Renal cortical epithelial cell (primary cell): ENCODE data around the gene MCAM. TPM values are rescaled to one million over a fixed set of nuclear protein-coding genes. Genes with fewer than 3 reads are reported as not detected.

ENCODE experiments used
- DNase-seq: peaks from one replicate; pipeline ENCODE4 v3.0.0-alpha.2; 2011; ENCODE audit warnings: low read depth
- total RNA-seq: library from RNA; depleted of rRNA; stranded (reverse); fragments of >200 nt; gene quantifications from 2 replicates; pipeline ENCODE4 v1.2.3, GENCODE V29; 2014

MCAM gene
- total RNA-seq, 1 donor from 2014 or later: 559 TPM

DNA sequence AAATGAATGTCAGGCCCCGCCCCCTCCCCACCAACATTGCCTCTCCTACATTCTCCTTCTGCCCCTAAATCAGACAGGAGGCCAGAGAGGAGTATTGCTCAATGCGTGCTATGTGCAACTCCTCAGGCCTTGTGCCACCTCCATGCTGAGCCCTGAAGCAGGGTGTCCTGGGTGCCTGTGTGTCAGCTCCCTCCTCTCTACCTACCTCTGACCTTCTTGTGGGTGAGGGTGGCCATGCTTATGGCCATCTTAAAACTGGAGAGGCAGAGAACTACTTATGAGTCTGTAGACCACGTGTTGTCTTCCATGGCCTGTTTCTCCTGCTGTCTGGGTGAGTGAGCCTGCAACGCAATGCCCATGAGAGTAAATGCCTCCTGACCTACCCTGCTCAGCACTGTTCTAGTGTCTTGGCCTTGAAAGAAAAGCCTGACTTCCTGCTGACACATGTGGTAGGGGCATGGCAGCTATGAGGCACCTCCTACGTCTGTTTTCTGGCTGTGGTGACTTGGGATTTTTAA lies 10.5 kb downstream of the MCAM start:
- no peak for DNase-seq

DNA sequence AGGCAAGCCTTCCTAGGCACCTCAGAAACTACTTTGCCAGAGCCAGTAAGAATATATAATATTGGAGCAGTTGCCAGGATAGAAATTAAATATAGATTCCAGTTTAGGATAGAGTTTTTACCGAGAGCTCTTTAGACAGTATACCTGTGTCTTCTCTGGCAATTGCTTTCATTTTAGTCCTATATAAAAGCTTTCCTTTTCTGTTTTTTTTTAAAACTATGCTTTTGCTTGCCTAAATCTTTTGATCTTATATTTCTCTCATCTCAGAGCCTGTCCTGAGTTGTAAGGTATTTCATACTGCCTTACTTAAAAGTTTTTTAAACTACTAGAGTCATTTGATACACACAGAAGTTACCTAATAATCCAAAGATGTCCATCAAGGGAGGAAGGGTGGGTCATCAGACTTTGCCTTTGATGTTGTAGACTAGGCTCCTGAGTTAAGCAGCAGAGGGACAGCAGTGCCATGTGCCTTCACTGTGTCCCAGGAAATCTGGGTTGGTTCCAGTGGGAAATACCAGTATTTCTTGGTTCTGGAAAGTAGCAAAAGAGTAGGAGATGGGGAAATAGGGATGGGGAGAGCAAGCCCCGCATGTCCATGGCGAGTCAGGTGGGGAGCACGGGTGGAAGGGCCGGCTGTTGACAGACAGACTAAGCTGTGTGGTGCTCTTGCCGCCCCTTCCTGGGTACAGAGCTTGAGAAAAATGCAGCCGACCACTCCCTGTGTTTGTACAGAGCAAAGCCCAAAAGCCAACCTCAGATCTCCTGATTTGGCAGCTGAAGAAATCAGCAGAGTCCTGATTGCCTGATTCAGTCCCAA lies 11.2 kb downstream of the MCAM start:
- no peak for DNase-seq

DNA sequence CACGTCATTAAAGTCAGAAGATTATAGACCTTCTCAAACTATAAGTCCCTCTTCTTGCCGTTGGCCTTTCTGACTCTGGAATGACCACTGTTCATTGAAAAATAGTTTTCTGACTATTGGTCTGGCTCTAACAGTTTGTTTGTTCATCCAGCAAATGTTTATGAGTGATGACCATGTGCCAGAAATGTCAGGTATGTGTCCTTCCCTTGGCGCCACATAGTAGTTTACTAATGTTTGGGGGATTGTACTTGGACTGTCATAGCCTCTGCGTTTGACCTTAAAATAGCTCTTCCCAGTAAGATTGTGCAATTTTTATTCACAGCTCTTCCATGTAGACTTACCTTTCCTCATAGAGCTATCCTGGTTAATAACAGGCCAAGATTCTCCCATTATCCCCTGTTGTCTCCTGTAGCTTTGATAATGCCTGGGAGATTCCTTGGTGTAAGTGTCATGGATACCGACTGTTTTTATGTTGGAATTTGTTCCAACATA lies 13.7 kb downstream of the MCAM start:
- DNase-seq: no peak

DNA sequence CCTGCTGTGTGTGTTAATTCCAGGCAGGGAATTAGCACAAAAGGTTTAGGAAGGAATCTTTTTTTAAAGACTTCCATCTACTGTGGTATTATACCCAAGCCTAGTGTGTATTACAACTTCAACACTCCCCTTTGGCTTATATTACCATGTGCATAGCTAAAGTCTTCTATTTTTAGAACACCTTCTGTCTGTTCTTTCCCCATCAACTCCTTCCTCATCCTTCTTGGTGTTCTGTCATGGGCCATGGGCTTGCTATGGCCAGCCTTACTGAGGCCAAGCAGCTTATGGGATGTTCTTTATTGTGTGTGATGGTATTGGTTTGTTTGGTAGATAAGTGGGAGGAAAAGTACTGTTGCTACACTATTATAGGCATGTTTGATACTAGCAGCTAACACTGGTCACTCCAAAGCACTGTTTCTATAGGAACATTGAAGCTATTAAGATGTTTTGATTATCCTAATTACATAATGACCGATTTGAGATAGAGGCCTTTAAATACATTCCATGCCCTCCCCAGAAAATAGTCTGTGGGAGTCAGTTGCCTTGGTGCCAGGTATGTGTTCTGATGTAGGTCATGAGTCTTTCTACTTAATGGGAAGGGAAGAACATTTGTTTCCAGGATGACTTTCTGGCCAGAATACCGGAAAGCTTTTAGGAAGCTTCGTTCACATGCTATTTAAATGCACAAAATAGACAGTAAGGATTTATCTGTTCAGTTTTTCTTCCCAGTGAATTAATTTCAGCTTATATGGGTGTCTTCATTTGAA lies 16.5 kb downstream of the MCAM start:
- no peak for DNase-seq

DNA sequence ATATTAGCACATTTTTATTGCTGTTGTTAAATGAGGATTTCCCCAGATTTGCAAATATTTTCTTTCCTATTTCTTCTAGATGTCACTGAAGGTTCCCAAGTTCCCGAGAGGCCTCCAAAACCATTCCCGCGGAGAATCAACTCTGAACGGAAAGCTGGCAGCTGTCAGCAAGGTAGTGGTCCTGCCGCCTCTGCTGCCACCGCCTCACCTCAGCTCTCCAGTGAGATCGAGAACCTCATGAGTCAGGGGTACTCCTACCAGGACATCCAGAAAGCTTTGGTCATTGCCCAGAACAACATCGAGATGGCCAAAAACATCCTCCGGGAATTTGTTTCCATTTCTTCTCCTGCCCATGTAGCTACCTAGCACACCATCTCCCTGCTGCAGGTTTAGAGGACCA lies 17.5 kb downstream of the MCAM start:
- no peak for DNase-seq

DNA sequence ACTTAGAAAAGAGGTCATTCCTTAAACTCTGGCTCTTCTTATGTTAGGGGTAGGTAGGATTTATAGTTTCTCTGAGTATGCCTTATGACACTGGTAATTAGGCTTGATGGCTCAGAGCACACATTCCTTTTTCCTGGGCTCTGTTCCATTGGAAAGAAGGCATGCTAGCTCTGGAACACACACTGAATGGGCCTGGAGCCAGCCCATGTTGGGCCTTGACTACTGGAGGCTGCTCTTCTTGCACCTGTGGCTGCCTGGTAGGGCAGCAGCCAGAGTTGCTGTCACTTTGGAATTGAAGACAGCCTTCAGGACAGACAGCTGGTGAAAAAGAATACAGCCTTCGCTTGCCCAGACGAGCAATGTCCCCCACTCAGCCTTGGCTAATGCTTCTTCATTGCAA lies 18.2 kb downstream of the MCAM start:
- DNase-seq: no peak

DNA sequence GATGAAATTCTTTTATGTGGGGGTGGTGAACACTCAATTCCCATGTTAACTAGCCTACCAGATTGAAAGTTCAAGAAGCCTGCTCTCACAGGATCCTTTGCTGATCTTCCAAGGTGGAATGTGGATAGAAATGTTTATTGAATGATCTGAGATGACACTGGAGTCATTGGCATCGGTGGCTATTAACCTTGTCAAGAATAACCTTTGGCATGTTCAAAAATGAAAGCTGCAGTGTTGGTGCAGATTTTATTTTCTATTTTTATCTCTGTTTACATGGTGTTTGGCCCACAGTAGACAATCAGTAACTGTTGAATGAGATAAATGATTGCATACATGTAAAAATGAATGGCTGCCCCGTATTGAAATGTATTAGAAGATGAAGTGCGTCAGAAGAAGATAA lies 19.0 kb downstream of the MCAM start:
- DNase-seq: peak; percentile 36

DNA sequence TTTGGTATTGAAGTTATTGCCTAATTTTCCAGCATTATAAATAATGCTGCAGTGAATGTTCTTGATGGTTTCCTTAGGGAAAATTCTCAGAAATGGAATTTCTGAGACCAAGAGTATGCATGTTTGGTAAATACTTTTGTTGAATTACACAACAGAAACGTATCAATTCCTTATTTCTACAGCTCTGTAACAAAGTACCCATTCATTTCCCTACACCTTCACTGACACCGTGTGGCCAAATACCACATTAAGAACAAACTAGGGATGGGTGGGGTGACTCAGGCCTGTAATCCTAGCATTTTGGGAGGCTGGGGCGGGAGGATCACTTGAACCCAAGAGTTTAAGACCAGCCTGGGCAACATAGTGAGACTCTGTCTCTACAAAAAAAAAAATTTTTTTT lies 21.8 kb downstream of the MCAM start:
- no peak for DNase-seq

DNA sequence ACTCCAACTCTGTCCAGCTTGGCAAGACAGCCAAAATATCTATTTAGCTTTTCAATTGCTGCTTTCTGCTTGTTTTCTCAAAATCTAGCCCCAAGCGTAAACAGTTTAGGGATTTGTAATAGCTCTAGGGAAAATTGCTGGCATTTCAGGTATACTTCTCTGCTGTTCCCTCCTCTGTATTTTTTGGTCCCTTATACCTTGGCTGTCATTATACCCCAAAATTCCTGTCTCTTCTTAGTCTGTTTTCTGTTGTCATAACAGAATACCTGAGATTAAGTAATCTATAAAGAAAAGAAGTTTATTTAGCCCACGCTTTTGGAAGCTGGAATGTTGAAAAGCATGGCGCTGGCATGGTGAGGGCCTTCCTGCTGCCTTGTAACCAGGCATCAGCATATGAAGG lies 23.5 kb downstream of the MCAM start:
- DNase-seq: no peak

DNA sequence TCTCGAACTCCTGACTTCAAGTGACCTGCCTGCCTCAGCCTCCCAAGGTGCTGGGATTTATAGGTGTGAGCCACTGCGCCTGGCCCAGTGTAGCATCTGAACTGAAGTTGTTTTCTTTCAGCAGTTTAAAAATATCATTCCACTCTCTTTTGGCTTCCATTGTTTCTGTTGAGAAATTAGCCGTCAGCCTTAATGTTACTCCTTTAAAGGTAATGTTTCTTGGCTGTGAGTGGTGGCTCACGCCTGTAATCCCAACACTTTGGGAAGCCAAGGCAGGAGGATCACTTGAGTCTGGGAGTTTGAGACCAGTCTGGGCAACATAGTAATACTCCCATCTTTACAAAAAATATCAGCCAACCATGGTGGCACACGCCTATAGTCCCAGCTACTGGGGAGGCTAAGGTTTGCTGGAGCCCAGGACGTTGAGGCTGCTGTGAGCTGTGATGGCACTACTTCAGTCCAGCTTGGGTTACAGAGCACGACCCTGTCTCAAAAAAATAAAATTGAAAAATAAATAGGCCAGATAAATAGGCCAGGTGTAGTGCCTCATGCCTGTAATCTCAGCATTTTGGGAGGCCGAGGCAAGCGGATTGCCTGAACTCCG lies 25.9 kb downstream of the MCAM start:
- no peak for DNase-seq

DNA sequence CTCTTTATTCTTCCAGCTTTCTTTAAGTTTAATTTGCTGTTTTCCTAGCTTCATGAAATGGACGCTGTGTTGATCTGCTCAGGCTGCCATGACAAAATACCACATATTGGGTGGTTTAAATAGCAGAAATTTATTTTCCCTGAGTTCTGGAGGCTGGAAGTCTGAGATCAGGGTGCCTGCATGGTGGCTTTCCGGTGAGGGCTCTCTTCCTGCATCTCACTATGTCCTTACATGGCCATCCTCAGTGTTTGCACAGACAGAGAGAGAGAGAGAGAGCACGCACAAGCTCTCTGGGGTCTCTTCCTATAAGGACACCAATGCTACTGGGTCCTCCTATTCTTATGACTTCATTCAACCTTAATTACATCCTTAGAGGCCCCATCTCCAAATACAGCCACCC lies 28.7 kb downstream of the MCAM start:
- DNase-seq: no peak

DNA sequence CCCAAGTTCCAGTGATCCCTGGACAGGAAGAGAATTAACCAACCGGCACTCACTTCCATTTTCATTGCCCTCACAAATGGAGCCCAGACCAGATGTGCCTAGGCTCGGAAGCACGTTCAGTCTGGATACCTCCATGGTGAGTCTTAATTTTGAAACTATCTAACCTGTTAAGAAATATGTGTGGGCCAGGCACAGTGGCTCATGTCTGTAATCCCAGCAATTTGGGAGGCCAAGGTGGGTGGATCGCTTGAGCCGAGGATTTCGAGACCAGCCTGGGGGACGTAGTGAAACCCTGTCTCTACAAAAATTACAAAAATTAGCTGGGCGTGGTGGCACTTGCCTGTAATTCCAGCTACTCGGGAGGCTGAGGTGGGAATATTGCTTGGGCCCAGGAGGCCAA lies 31.5 kb downstream of the MCAM start:
- no peak for DNase-seq

DNA sequence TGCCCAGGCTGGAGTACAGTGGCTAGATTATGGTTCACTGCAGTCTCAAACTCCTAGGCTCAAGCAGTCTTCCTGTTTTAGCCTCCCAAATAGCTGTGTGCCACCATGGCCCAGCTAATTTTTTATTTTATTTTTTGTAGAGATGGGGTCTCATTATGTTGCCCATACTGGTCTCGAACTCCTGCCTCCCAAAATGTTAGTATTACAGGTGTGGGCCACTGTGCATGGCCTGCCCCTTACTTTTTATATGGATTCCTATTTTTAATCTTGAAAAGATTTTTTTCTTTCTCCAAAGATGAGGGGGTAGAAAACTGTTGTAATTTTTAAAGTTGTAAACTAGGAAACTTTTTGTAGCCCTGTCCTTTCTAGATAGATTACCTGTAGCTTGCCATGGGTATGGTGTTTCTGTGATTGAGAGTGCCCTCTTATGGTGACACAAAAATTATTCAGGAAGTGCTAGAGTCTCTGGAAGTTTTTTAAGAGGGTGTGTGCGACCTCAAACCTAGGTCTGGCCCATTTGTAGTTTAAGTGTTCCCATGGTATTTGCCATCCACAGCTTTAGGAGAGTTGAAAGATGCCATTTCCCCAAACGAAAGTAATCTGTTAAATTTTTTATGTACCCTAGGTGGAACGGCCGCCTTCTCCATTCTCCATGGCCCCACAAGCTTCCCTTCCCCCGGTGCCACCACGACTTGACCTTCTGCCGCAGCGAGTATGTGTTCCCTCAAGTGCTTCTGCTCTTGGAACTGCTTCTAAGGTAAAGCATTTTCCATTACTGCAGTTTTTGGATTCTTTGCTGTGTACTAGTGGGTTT lies 32.4 kb downstream of the MCAM start:
- DNase-seq: peak; percentile 70

DNA sequence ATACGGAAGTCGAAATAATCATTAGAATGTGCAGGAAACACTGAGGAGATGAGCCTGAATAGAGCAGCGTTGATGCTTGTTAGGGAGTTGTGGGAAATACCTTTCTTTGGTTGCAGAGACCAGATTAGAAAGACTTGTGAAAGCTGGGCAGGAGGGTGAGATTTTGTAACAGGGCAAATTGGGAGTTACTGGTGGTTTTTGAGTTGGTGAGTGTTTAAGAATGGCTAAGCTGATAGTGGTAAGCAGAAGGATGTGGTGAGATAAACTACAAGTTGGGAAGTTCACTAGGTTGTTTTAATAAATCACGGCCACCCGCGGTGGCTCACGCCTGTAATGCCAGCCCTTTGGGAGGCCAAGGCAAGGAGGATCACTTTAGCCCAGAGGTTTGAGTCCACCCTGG lies 34.4 kb downstream of the MCAM start:
- no peak for DNase-seq

DNA sequence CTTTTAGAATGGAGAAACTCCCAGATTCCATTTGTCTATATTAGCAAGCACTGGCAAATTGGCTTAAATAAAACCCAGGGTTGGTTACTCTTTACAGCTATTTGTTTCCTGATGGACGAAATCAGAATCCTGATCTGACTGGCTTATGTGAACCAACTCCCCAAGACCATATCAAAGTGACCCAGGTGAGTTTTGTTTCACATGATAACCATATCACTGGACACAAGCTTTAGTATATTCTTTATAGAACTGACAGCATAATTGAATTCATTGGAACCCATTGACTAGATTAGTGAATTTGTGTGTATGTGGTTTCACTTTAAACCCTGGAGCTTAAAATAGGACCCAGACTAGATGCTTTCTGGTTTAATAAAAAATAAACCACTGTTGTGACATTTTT lies 39.3 kb downstream of the MCAM start:
- DNase-seq: no peak

DNA sequence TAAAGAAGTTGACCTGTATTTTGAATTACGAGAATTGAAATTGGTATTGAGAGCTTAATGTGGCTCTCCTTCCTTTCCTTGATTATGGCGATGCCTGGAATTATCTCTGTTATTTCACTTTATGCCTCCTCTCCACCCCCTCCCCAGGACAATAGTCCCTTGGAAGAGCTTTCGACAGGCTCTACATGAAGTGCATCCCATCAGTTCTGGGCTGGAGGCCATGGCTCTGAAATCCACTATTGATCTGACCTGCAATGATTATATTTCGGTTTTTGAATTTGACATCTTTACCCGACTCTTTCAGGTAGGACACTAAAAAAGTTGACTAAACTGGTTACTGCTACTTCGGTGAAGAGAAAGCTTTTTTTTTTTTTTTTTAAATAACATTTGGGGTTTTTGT lies 43.2 kb downstream of the MCAM start:
- no peak for DNase-seq

DNA sequence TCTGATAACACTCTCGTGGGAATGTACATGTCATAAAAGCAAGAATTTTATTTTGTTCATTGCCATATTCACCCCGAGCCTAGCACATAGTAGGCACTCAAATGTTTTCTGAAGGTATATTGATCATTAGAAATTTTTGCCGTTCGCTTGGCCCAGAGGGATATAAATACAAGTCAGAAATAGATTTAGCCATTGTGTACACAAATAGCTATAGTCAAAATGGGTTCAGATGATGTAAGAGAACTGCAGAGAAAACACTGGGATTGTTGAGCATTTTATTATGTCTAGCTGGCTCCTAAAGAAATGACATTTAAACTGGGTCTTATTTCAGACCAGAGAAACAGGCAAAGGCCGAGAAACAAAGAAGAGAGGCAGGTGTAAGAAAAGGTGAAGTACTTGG lies 49.3 kb downstream of the MCAM start:
- no peak for DNase-seq

DNA sequence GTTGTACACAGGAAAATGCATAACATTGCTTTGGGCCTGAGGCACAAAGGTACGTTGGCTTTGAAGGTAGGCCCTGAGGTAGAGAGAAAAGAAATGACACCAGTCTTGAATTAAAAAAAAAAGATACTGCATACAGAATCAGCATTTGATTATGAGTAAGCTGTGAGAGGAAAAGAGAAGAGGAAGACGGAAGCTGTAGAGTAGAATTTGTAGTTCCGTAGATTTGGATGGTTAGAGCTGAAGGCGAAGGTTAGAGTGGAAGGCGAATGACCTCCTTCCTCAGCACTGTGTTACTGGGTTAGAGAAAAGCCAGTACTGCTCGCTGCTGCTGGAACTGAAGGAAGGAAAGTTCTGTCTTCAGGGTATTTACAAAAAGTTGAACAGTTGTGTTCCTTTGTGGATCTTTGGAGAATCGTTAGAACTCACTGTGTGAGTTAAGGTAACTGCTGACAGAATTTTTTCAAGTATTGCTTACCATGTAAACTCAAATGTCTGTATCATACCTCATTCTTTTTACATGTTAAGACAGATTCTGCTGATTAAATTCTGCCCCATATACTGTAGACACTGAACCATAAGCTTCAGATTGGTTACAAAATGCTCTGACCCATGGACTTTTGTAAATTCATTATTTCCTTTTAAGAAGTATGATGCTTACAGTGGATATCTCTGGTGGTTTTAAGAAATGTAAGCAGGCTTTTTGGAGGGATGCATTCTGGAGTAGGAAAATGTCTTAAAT lies 50.2 kb downstream of the MCAM start:
- DNase-seq: no peak

DNA sequence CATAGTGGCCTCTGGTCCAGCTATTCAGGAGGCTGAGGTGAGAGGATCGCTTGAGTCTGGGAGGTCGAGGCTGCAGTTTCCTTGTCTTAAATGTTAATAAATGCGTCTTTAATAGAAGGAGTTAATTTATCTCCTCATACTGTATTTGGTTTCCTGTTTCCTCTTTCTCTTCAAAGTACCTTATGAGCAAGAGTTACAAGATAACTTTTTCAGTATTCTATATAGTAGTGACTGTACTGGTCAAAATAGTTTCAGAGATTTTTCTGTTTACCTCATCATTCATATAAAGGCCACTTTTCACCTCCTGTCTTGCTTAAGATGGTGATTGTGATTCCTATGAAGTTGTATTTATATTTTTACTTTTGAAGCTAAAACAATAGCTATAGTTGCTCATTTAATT lies 50.9 kb downstream of the MCAM start:
- no peak for DNase-seq

DNA sequence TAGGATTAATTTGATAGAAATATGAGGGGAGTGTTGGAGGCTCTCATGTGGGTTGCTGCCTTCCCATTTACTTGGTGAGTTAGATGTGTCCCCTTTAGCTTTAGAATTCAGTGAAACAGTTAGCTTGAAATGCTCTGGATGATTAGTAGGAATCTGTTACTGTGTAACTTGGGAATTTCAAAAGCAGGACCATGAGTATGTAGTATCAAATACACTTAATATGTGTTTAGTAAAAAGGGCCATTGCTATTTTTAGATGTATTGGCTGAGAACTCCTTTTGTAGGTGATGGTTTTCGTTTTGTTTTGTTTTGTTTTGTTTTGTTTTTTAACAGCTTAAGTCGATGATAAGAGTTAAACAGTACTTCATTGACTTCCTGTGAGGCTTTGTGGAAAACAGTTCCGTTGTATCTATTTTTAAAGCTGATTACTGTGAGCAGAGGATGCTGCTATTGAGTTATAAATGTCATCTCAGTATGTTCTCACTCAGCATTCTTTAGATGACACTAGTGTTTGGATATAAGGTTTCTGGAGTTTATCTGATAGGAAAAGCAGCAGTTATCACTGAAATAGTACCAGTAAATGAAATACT lies 53.5 kb downstream of the MCAM start:
- peak; percentile 77 for DNase-seq
